Measurements from ENCODE around the gene MBNL2. TPM values are rescaled to one million over a fixed set of nuclear protein-coding genes. Genes with fewer than 3 reads are reported as not detected.

The MBNL2 gene
- total and polyA plus RNA-seq, 4 donors, result 26.5 to 79.4 (median 55.7) TPM

DNA sequence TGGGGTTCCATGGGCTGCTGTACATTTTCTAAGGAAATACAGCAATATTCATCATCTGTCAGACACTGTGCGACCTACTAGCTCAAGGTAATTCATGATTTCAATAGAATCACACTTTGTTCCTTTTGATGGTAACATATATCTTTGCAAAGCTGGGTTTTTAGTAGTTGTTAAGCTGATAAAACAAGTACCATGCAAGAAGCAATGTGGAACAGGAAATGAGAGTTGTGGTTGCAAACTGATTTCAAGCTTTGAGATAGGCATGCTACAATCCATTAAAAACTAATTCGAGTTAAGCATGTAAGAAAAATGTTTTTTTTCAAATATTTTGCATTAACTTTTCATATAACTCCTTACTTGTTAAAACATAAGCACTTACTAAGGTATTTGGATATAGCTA is 6.8 kb upstream of the MBNL2 start:
- intact Hi-C loops (cut with DNase I), result loop anchor here in 1 of 2 donors (10.0 kb wide), 1 partner anchor 209 kb away; no protein-coding TSS in a partner anchor
- 63 to 71% methylated on average over 2 of the region's 2 CpGs for WGBS, 2 donors
- Histone ChIP-seq H3K36me3 (ENCODE audit: control insufficient read depth in 1 of 2, insufficient read depth in 2 of 2, low read length in 1 of 2) (no peaks in the 10 kb centered on the region), H3K27me3 (ENCODE audit: control insufficient read depth in 1 of 2, insufficient read depth in 2 of 2, low read length in 1 of 2) (no peaks in the 10 kb centered on the region), H3K4me3 (ENCODE audit: low read length in 2 of 2) (no peak overlapping the region), H3K9me3 (ENCODE audit: control insufficient read depth, low read length) (no peaks in the 10 kb centered on the region), H3K27ac (ENCODE audit: low read depth in 1 of 2, low read length in 2 of 2) (no peak overlapping the region), H3K4me1 (ENCODE audit: control insufficient read depth in 1 of 2, insufficient read depth in 2 of 2, low read length in 2 of 2) (no peaks in the 10 kb centered on the region)
- ATAC-seq (ENCODE audit: low FRiP score) (no peak), DNase-seq (no peak)

DNA sequence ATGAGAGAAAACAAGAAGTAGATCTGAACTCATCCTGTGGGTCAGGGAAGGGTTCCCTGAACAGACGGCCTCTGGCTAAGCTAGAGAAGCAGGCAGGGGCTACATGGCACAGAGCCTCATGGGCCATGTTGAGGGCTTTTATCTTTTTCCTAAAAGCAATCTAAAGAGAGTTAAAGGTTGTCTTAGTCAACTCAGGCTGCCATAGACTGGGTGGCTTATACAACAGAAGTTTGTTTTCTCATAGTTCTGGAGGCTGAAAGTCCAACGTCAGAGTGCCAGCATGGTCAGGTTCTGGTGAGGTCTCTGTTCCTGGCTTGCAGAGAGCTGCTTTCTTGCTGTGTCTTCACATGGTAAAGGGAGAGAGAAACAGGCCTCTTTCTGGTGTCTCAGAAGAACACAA is 2.9 kb upstream of the MBNL2 start:
- H3K36me3 ChIP-seq (ENCODE audit: control insufficient read depth in 1 of 2, insufficient read depth in 2 of 2, low read length in 1 of 2), result no peaks in the 10 kb centered on the region
- WGBS, 2 donors, result 66 to 79% methylated on average over 2 of the region's 2 CpGs
- H3K4me1 ChIP-seq (ENCODE audit: control insufficient read depth in 1 of 2, insufficient read depth in 2 of 2, low read length in 2 of 2), result no peaks in the 10 kb centered on the region
- H3K4me3 ChIP-seq (ENCODE audit: low read length in 2 of 2), result no peak overlapping the region
- DNase-seq (no peak), ATAC-seq (ENCODE audit: low FRiP score) (no peak)
- no peaks in the 10 kb centered on the region for H3K9me3 ChIP-seq (ENCODE audit: control insufficient read depth, low read length)
- intact Hi-C loops (cut with DNase I), result loop anchor here in 1 of 2 donors (10.0 kb wide), 1 partner anchor 206 kb away; no protein-coding TSS in a partner anchor
- no peak overlapping the region for H3K27ac ChIP-seq (ENCODE audit: low read depth in 1 of 2, low read length in 2 of 2)
- H3K27me3 ChIP-seq (ENCODE audit: control insufficient read depth in 1 of 2, insufficient read depth in 2 of 2, low read length in 1 of 2), result no peaks in the 10 kb centered on the region

DNA sequence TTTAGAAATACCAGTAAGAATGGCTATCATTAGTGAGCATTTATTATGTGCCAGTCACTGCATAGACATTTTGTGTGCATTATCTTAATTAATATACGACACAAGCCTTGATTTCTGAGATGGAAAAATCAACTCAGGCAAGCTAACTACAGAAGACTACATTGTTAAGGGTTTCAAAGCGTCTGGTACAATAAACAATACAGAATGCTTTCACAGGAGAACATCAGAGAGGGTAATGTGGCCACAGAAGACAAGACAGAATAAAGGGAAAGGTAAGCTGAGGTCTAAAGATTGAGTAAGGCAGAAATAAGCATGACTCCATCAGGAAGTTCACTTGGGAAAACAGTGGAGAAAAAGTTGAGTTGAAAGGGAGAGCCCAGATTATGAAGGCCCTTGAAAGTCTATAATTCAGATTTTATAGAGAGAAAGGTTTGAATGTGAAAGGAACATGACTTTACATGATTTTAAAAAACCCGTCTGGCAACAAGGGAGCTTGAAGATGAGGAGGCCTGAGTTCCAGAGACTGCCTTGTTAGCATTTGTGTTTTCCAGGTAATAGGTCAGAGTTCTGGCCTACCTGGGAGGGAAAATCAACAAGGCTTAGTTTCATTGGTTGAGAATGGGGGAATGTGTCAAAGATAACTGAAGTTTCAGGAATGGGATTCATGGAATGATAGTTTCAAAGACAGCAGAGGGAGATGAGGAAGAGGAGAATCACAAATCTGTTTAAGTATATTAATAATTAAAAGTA is 1.8 kb upstream of the MBNL2 start:
- no peaks in the 10 kb centered on the region for H3K36me3 ChIP-seq (ENCODE audit: control insufficient read depth in 1 of 2, insufficient read depth in 2 of 2, low read length in 1 of 2)
- intact Hi-C loops (cut with DNase I), result loop anchor here in 1 of 2 donors (5.0 kb wide), 3 partner anchors 37 to 137 kb away; no protein-coding TSS in a partner anchor
- H3K4me1 ChIP-seq (ENCODE audit: control insufficient read depth in 1 of 2, insufficient read depth in 2 of 2, low read length in 2 of 2), result peaks cover 0 to under 1% of the 10 kb centered on the region in 2 donors
- no peaks in the 10 kb centered on the region for H3K27me3 ChIP-seq (ENCODE audit: control insufficient read depth in 1 of 2, insufficient read depth in 2 of 2, low read length in 1 of 2)
- H3K9me3 ChIP-seq (ENCODE audit: control insufficient read depth, low read length), result no peaks in the 10 kb centered on the region
- WGBS, 2 donors, result 60 to 63% methylated on average over 3 of the region's 3 CpGs
- no peak for DNase-seq
- H3K4me3 ChIP-seq (ENCODE audit: low read length in 2 of 2), result no peak overlapping the region
- ATAC-seq (ENCODE audit: low FRiP score), result no peak
- H3K27ac ChIP-seq (ENCODE audit: low read depth in 1 of 2, low read length in 2 of 2), result no peak overlapping the region

DNA sequence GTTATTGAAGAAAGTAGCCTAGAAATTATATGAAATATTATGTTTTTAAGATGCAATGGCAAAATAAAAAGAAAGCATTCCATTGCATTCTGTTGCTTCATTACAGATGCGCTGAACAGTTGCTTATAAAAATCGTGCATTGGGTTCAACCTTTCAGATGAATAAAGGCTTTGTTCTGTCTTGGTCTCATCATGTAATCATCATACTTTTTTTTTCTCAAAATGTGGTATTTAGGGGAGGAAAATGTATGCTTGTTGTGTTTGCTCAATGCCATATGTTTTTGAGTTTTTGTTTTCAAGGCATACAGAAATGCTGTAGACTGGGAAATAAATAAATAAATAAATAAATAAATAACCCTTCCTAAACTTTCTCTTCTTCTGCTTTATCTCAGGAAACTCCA is 1.1 kb upstream of the MBNL2 start:
- peaks cover 0 to 4% of the 10 kb centered on the region in 2 donors for H3K4me1 ChIP-seq (ENCODE audit: control insufficient read depth in 1 of 2, insufficient read depth in 2 of 2, low read length in 2 of 2)
- no peaks in the 10 kb centered on the region for H3K9me3 ChIP-seq (ENCODE audit: control insufficient read depth, low read length)
- intact Hi-C loops (cut with DNase I), result loop anchor here in 1 of 2 donors (5.0 kb wide), 3 partner anchors 36 to 136 kb away; no protein-coding TSS in a partner anchor
- 94 to 95% methylated on average over 2 of the region's 2 CpGs for WGBS, 2 donors
- ATAC-seq (ENCODE audit: low FRiP score) (no peak), DNase-seq (no peak)
- no peak overlapping the region for H3K27ac ChIP-seq (ENCODE audit: low read depth in 1 of 2, low read length in 2 of 2)
- H3K4me3 ChIP-seq (ENCODE audit: low read length in 2 of 2), result no peak overlapping the region
- H3K36me3 ChIP-seq (ENCODE audit: control insufficient read depth in 1 of 2, insufficient read depth in 2 of 2, low read length in 1 of 2), result no peaks in the 10 kb centered on the region
- no peaks in the 10 kb centered on the region for H3K27me3 ChIP-seq (ENCODE audit: control insufficient read depth in 1 of 2, insufficient read depth in 2 of 2, low read length in 1 of 2)

DNA sequence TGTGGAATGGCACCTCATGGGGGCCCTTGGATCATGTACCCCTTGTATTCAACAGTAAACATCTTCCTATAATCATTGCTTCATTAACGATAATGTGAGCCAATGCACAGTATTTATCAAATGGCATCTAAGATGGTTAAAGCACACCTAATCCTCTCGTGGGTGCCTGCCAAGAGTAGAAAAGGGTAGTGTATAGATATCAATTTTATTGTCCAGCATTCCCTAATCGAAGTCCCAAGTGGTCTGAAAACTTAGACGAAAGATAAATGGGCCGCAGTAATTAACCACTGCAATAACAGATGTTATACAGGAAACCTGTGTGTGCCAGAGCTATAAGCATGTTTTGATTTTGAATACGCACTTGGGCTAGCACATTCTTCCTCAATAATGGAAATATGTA is 667 bp upstream of the MBNL2 start:
- 28 to 32% methylated on average over 6 of the region's 6 CpGs for WGBS, 2 donors
- no peaks in the 10 kb centered on the region for H3K36me3 ChIP-seq (ENCODE audit: control insufficient read depth in 1 of 2, insufficient read depth in 2 of 2, low read length in 1 of 2)
- intact Hi-C loops (cut with DNase I), result loop anchor here in 1 of 2 donors (5.0 kb wide), 3 partner anchors 36 to 136 kb away; no protein-coding TSS in a partner anchor

DNA sequence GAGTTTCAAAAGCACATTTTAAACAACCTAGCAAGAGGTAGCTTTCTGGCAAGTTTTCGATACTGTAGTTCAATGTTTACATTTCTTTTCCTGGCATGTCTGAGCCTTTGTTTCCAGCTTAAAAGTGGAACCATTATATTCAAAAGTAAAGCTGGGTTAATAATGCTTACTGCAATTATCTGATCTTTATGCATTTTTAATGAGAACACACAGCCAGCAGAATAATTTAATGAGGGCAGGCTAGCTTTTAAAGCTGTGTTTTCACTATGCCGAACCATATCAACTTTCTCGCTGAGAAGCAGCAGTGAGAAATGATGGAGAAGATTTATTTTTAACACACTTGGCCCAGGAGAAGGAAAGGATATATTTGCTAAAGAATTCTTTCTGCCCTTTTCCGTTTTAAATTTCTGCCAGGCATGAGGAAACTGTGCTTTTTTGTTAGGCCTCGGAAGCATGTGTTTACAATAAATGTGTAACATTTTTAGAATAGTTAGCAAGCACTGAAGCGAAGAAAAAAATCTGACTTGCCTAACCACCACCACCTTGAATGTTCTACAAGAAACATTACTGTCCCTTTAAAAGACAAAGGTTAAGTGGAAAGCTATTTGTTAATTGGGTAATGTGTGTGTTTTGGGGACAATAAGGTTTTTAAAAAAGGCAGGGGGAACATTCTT is 1.0 kb downstream of the MBNL2 start:
- ATAC-seq (ENCODE audit: low FRiP score), result peak; percentile 1
- Histone ChIP-seq H3K27ac (ENCODE audit: low read depth in 1 of 2, low read length in 2 of 2) (peak overlapping the region in 1 of 2 donors; percentile 68), H3K36me3 (ENCODE audit: control insufficient read depth in 1 of 2, insufficient read depth in 2 of 2, low read length in 1 of 2) (no peaks in the 10 kb centered on the region), H3K4me1 (ENCODE audit: control insufficient read depth in 1 of 2, insufficient read depth in 2 of 2, low read length in 2 of 2) (peaks cover 4 to 5% of the 10 kb centered on the region in 2 donors), H3K9me3 (ENCODE audit: control insufficient read depth, low read length) (no peaks in the 10 kb centered on the region), H3K4me3 (ENCODE audit: low read length in 2 of 2) (peak overlapping the region; percentile 96 to 100), H3K27me3 (ENCODE audit: control insufficient read depth in 1 of 2, insufficient read depth in 2 of 2, low read length in 1 of 2) (no peaks in the 10 kb centered on the region)
- 0 to 1% methylated on average over 6 of the region's 6 CpGs for WGBS, 2 donors
- no peak for DNase-seq
- intact Hi-C loops (cut with DNase I), result loop anchor here (2.0 to 5.0 kb wide), 4 partner anchors 34 to 134 kb away; no protein-coding TSS in a partner anchor

More for the DNA sequence above, 667 bp upstream of the MBNL2 start:
- Histone ChIP-seq H3K4me3 (ENCODE audit: low read length in 2 of 2) (peak overlapping the region in 1 of 2 donors; percentile 100), H3K9me3 (ENCODE audit: control insufficient read depth, low read length) (no peaks in the 10 kb centered on the region), H3K4me1 (ENCODE audit: control insufficient read depth in 1 of 2, insufficient read depth in 2 of 2, low read length in 2 of 2) (peaks cover 0 to 4% of the 10 kb centered on the region in 2 donors), H3K27me3 (ENCODE audit: control insufficient read depth in 1 of 2, insufficient read depth in 2 of 2, low read length in 1 of 2) (no peaks in the 10 kb centered on the region), H3K27ac (ENCODE audit: low read depth in 1 of 2, low read length in 2 of 2) (no peak overlapping the region)
- ATAC-seq (ENCODE audit: low FRiP score) (no peak), DNase-seq (no peak)

DNA sequence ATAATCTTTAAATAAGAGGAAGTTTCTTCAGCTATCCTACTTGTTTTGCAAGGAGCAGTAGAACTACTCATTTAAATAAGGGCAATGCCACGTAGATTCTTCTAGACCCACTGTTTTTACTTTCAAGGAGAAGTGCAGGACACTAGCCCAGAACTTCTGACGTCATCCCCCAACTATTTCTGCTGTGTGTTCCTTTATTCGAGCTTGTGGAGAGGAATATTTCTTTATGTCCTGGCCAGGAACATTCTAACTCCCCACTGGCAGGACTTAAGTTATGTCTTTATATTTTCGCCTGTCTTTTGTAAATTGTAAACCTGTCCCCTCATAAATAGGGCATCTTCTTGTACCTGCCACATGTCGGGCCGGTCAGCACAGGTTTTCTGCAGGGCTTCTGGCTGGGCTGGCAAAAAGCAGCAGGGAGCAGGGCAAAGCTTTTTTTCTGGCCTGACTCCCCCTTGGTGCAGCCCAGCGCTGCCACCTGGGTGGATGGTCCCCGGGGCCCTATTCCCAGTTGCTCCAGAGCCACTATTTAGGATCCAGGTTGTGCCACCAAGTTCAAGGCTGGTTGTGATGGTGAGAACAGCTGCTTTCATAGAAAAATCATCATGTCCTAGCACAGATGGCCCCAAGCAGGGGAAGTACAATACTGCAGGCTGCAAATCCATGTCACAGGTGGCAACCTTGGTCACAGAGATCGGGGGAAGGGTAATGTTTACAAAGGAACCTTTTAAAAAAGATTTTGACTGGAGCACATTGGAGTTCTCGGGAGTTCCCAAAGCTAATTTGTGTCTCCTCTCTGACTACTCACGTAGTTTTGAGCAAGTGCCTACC is 1.8 kb downstream of the MBNL2 start:
- Histone ChIP-seq H3K36me3 (ENCODE audit: control insufficient read depth in 1 of 2, insufficient read depth in 2 of 2, low read length in 1 of 2) (no peaks in the 10 kb centered on the region), H3K4me3 (ENCODE audit: low read length in 2 of 2) (peak overlapping the region; percentile 96 to 100), H3K9me3 (ENCODE audit: control insufficient read depth, low read length) (no peaks in the 10 kb centered on the region), H3K4me1 (ENCODE audit: control insufficient read depth in 1 of 2, insufficient read depth in 2 of 2, low read length in 2 of 2) (peaks cover 5% of the 10 kb centered on the region in 2 donors), H3K27ac (ENCODE audit: low read depth in 1 of 2, low read length in 2 of 2) (peak overlapping the region; percentile 68 to 90), H3K27me3 (ENCODE audit: control insufficient read depth in 1 of 2, insufficient read depth in 2 of 2, low read length in 1 of 2) (no peaks in the 10 kb centered on the region)
- DNase-seq (peak in 1 of 2 donors; percentile 73), ATAC-seq (ENCODE audit: low FRiP score) (peak; percentile 85)
- WGBS, 2 donors, result 0% methylated on average over 11 of the region's 11 CpGs
- intact Hi-C loops (cut with DNase I), result loop anchor here (2.0 to 5.0 kb wide), 6 partner anchors 33 to 133 kb away; no protein-coding TSS in a partner anchor

Measured in aorta (tissue), 5 donors.